GM20431 (cell line): ENCODE measurements around the gene CEBPG.

Experiments
- in situ Hi-C: fragments of 300-500 bp; cut with MseI, MboI; formaldehyde crosslinking; loops from one replicate; pipeline ENCODE4 v1.15.0; 2020; ENCODE audit warnings: low sequenced_read_pairs; ENCODE audit not compliant: unreplicated experiment

CEBPG gene

DNA sequence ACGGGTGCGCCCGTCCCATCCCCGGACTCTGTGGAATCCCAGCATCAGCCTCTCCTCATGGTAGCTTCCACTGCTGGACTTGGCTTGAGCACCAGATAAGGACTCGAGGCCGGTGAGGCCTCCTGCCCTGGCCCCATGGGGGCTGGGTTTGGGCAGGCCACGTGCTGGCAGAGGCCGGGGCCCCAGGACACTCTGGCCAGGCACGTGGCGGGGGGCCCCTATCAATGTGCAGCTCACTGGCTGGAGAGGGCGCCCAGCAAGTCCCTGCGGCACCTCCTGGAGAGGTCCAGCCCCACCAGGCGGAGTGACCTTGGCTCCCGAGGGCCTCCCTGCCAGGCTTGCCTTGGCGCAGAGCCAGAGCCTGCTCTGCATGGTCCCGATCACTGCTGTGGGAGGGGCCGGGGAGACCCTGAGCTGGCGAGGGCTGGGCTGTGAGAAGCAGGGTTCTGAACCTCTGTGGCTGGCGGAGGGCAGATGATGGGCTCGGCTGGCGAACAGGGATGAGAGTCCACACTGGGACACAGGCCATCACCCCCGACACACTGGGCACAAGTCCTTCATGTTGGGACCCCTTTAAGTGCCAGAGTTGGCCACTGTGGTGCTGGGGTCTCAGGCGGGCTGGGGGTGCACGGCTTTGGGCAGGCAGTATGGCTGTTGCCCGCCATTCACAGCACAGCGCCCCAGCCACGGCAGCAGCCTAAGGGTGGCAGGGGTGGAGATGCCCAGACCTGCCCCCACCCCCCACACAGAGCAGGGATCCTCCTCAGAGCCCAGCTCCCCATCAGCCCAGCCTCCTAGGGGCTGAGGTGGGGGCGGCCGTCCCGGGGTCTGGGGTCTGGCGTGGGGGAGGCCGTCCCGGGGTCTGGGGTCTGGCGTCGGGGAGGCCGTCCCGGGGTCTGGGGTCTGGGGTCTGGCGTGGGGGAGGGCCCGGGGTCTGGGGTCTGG lies 19.1 kb downstream of the CEBPG start:
- in situ Hi-C loops, result no loop called here

DNA sequence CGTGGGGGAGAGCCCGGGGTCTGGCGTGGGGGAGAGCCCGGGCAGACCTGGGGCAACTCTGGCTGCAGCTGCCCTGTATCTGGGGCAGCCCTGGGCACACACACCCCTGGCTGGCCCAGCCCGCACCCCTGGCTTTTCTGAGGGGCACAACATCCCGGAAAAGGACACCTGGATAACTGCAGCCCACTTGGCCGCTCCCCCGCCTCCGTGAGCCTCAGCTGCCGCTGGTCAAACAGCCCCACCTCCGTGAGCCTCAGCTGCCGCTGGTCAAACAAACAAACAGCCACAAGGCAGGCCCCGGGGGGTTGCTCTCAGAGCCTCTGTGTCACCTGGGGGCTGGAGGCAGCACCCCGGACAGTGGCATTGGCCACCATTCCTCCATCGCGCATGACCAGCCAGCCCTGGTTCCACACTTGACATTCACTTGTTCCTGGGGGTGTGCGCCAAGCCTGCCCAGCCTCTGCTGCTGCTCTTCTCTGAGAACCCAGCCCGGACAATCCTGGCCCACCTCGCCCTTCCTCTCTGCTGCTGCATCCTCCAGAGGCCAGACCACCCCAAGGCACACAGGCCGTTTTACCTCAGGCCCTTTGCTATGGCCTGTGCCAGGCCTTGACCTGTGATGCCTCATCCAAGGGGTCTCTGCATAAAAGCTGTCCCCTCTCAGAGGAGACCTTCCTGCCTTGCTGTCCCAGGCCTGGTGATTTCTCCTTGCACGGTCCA lies 19.9 kb downstream of the CEBPG start:
- in situ Hi-C loops, result no loop called here

DNA sequence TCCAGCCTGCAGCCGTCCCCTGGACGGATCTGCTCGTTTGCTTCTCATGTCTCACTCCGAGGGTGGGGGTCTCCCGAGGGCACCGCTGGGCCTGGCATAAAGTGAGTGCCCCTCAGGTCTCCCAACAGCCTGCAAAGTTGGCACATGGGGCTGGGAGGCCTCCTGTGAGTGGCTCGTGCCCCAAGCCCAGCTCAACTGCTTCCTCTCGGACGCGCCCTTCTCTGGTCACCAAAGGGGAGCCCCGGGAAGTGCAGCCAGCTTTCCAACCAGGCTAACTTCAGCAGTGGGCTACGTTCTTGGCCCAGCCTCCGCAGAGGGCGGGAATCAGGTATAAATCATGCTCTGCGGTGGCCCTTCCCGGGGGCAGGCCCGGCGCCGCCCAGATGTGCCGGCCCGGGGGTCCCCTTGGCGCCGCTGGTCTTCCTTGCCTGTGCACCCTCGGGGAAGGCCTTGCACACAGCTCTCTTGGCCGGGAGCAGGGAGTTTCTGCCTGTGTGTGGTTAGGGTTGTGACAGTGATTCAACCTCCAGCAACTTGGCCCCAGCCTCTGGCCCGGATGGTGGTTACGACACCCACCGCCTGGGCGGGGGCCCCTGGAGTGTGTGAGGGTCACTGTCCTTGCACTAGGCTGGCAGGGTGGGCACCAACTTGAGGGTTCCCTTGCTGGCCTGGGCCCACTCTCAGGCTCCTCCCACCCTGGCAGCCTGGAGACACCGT lies 20.7 kb downstream of the CEBPG start:
- in situ Hi-C loops, result no loop called here

DNA sequence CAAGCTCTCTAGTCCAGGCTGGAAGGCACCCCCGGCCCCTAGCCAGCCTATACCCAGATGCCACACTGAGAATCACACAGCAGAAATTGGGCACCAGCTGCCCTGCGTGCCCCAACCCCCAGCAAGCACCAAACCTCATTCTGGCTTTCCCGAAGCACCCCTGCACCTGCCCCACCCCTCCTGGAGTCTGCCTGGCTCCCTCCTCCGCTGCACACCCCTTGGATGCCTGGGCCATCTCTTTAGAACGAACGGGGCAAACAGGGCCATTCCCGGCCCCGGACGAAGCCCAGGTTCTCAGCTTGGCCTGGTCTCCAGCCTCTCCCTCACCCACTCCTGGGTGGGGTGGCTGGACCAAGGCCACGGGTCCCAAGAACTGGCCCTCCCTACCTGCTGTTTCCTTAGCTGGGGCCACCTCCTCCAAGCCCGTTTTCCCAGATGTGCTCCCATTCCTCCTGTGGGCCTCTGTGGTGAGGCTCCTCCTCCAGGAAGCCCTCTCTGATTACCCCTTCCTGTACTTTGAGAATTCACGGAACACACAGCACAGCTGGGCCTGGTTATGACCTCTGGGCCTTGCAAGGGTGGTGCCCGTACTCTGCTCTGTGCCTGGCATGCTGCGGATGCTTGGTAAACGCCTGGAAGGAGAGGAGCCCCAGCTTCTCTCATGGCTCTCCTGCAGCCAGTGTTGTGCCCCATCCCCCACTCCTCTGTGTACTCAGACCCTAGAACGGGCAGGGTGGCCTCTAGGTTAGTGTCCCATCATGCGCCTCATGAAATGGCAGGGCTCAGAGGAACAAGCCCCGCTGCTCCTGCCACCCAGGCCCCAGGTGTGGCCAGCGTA lies 21.4 kb downstream of the CEBPG start:
- in situ Hi-C loops, result no loop called here

- in situ Hi-C loops, result no loop called here
These were observed 22.3 kb downstream of the CEBPG start for GRCh38 chr19:33395561-33396550.

GRCh38 chr19:33396701-33397535 lies 23.4 kb downstream of the CEBPG start:
- in situ Hi-C loops, result no loop called here

DNA sequence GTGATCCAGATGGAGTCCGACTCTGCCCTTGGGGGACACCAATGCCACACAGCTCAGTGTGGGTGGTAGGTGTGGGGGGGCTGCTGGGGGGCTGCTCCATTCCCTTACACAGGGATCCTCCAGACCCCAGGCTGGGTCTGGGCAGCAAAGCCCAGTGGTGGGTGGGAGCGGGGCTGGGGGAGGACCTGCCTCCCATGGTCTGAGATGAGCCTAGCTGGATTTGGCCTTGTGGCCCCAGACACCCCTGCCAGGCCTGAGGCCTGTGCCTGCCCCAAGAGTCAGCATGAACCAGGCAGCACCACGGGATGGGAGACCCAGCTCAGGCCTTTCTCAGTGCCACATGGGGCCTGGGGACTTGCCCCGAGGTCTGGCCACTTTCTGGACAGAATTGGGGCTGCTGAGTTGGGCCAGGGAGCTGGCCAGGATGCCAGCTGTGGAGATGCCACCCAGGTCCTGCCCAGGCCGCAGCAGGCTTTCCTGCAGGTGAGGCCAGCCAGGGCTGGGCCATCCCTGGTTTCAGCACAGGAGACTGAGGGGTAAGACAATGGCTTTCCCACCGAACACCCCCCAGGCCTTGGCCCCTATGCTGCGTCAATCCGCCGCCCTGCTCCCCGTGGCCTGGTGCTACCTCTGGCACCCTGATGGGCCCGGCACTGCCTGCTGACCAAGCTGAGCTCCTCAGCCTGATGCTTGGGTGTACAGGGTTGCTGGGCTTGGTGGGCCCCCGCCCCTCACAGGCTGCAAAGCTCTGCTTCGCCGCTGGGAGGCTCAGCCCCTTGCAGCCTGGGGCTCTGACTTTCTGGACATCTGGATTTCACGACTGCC lies 24.2 kb downstream of the CEBPG start:
- in situ Hi-C loops, result no loop called here

GRCh38 chr19:33398361-33399060 lies 25.0 kb downstream of the CEBPG start:
- in situ Hi-C loops, result no loop called here

DNA sequence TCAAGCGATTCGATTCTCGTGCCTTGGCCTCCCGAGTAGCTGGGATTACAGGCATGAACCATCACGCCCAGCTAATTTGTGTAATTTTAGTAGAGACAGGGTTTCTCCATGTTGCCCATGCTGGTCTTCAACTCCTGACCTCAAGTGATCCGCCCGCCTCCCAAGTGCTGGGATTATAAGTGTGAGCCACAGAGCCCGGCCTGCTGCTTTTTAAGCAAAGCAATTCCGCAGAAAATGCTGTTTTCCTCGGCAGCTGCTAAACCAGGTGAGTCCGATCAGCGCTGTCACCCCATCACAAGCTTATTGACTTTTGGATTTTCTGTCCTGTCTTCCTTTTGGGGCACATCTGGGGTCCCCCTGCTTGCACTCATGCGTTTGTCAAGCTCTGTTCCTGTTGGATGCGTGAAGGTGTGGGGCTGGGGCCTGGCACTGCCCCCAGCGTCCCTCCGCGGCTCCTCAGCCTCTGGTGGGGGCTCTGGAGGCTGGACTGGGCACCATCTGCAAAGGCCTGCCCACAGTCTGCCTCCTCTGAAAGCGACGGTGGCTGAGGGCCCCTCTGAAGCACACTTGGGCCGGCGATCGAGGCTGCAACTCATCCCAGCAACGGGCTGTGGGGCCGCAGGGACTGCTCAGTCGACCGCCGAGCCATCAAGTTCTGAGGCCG lies 25.7 kb downstream of the CEBPG start:
- in situ Hi-C loops, result no loop called here

- in situ Hi-C loops, result no loop called here
These were observed 26.5 kb downstream of the CEBPG start for GRCh38 chr19:33399745-33400681.

GRCh38 chr19:33400856-33401682 lies 27.6 kb downstream of the CEBPG start:
- in situ Hi-C loops, result no loop called here

DNA sequence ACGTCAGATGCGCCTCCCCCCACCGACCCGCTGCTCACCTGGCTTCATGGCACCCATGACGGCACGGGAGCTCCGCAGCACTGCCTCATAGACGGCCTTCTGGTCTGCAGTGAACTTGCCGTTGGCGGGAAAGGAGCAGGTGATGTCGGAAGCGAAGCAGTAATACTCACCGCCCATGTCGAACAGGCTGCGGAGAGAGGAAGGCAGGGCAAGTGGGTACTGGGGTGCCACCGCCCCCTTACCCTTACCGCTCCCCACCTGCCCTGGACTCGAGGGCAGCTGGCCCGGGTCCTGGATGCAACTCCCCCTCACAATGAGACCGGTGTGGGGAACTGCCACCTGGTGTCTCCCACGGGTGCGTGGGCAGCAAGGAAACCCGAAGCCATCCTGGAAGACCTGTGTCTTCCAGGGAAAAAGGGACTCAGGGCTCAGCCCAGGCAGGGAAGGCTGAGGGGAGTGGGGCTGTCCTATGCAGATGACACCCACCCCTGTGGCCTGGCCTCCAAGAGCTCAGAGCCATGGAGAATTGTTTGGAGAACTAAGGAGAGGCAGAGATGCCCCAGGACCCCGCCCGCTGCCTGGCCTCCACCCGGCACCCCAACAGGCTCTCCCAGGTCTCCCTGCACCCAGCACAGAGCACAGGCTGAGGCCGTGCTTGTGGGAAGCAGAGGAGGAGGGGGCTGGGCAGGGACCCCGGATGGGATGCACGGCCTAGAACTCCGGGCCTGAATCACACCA lies 28.3 kb downstream of the CEBPG start:
- in situ Hi-C loops, result no loop called here
